Activated CD4-positive, CD25-positive, alpha-beta regulatory T cell treated with anti-CD3 and anti-CD28 coated beads, Interleukin-2, amount 50 U/mL, for 72 hours (primary cell): ENCODE results near the gene OXA1L.
"Not testable (repeated sequence)": the region's sequence is repeated elsewhere in the genome, so short reads cannot be mapped to it uniquely, and the experiment has no call there.

Source experiments
- DNase-seq: peaks from one replicate; pipeline ENCODE4 v3.0.0; 2021

The OXA1L gene

DNA sequence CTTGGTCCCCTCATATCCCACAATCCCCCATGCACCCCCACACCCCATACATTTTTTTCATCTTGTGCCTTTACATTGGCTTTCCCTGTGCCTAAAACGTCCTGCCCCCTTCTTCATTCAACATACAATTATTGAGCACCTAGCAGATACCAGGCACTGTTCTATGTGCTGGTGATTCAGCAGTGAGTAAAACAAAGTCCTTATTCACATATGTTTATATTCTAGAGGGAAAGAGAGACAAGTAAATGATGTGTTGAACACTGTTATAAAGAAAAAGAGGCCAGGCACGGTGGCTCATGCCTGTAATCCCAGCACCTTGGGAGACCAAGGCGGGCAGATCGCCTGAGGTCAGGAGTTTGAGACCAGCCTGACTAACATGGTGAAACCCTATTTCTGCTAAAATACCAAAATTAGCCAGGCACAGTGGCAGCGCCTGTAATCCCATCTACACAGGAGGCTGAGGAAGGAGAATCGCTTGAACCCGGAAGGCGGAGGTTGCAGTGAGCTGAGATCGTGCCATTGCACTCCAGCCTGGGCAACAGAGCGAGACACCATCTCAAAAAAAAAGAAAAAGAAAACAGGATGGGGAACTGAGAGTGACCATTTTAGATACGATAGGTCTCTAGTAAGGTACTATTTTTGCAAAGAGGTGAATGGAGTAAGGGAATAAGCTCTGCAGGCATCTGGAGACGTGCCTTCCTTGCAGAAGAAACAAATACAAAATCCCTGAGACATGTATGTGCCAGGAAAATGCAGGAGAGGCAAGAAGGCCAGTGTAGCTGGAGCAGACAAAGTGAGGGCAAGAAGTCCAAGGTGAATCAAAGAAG, 36.6 kb downstream of the OXA1L start:
- no peak for DNase-seq

DNA sequence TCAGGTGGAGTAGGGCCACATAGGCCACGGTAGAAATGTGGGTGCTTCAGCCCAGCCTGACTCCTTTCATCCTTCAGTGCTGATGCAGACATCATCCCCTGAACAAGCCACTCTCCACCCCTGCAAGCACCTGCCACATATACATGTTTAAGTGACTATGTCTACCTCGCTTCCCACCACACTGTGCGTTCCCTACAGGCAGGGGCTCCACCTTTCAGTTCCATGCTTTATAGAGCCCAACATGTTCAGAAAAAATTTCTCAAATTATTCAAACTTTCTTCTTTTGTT, 37.1 kb downstream of the OXA1L start:
- DNase-seq: no peak

DNA sequence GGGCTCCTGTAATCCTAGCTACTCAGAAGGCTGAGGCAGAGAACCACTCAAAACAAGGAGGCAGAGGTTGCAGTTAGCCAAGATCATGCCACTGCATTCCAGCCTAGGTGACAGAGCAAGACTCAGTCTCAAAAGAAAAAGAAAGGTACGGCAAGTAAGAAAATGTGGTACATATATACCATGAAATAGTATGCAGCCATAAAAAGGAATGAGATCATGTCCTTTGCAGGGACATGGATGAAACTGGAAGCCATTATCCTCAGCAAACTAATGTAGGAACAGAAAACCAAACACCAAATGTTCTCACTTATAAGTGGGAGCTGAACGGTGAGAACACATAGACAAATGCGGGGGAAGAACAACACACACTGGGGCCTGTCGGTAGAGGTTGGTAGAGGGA, 38.7 kb downstream of the OXA1L start:
- DNase-seq: not testable (repeated sequence)

DNA sequence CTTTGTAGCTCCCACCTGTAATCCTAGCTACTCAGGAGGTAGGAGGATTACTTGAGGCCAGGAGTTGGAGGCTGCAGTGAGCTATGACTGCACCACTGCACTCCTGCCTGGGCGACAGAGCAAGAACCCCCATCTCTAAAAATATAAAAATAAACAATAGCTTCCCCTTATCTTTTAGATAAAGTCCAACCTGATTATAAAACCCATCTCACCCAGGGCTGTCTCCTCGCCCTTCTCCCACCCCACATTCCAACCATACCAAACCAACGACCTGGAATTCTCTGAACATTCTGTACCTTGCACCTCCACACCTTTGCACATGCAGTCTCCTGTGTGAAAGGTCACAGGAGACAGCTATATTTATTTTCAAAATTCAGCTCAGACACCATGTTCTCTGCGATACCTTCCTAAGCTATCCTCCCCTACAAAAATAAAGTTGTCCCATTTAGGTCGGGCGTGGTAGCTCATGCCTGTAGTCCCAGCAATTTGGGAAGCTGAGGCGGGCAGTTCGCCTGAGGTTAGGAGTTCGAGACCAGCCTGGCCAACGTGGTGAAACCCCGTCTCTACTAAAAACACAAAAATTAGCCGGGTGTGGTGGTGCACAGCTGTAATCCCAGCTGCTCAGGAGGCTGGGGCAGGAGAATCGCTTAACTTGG, 41.1 kb downstream of the OXA1L start:
- no peak for DNase-seq

DNA sequence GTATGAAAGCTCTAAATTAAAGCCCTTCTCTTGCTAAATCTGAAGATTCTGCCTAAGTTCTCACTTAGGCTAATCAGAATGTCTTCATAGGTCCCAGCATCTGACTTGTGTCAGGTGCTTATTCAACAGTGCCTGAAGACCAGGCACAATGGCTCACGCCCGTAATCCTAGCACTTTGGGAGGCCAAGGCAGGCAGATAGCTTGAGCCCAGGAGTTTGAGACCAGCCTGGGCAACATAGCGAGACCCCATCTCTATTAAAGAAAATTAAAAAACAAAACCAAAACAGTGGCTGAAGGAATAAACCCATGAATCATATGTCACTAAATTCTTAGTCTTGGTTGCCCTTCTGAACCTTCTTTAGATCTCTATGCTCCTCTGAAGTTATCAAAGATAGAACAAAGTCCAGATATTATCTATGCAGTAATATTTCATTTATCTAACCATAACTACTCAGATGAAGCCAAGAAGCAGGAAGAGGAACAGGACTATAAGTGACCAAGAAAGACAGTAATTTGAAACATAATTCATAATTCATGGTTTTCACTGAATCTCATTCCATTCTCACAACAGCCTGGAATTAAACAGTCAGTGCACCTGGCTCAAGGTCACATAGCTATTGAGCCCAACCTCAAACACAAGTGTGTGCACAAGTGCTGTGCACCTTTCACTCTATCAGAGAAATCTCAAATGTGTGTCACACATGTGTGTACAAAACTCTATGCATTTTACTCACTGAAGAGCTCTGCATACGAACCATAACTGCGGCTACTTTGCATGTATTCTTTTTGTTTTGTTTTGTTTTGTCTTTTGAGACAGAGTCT, 42.1 kb downstream of the OXA1L start:
- no peak for DNase-seq

DNA sequence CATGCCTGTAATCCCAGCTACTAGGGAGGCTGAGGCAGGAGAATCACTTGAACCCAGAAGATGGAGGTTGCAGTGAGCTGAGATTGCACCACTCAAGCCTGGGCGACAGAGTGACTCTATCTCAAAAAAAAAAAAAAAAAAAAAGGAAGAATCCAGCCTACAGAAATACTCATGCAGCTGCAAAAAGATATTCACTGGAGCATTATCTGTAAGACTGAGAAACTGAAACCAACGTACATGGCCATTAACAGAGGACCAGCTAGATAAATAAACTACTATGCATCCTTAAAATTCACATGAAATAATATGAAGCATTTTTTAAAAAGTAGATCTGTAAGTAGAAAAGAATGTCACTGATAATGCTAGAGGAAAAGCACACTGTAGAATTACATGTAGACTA, 45.2 kb downstream of the OXA1L start:
- no peak for DNase-seq

DNA sequence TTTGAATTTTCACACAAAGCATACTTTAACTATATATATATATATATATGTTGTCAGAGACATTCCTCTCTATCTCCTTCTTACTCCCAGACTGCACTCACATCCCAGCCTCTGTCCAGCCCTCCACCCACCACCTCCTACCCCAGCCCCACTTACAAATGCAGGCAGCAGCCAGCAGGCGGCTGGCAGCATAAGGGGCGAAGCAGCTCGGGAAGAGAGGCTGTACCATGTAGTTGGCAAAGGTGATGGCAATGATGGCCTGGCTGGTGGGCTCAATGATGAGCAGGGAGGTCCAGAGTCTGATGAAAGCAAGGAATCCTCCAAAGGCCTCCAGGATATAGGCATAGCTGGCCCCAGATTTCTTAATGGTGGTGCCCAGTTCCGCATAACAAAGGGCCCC, 46.3 kb downstream of the OXA1L start:
- no peak for DNase-seq

DNA sequence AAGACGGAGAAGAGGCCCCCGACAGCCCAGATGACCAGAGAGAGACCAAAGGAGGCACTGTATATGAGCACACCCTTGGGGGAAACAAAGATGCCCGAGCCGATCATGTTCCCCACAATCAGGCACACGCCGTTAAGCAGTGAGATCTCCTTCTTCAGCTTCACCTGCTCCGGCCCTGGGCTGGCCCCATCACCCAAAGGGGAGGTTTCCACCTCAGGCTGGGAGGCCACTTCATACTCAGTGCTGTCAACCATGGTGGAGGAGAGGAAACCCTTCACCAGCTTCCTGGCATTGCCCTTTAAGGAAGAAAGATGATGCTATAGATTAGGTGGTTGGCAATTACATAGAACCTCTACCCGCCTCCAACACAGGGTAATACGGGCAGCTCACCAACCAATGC, 46.7 kb downstream of the OXA1L start:
- DNase-seq: no peak

DNA sequence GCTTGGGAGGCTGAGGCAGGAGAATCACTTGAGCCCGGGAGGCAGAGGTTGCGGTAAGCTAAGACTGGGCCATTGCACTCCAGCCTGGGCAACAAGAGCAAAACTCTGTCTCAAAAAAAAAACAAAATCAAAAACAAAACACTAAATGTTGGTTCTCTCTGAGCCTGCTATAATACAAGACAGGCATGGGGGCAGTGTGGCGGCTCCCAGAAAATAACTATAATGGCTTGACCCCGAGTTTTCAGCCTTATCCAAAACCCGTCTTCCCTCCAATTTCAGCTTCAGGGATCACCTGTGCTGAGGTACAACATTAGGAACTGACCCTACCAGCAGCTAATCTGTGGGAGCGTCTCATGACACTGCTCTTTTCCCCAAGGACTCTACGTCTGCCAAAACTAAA, 47.9 kb downstream of the OXA1L start:
- DNase-seq: no peak

DNA sequence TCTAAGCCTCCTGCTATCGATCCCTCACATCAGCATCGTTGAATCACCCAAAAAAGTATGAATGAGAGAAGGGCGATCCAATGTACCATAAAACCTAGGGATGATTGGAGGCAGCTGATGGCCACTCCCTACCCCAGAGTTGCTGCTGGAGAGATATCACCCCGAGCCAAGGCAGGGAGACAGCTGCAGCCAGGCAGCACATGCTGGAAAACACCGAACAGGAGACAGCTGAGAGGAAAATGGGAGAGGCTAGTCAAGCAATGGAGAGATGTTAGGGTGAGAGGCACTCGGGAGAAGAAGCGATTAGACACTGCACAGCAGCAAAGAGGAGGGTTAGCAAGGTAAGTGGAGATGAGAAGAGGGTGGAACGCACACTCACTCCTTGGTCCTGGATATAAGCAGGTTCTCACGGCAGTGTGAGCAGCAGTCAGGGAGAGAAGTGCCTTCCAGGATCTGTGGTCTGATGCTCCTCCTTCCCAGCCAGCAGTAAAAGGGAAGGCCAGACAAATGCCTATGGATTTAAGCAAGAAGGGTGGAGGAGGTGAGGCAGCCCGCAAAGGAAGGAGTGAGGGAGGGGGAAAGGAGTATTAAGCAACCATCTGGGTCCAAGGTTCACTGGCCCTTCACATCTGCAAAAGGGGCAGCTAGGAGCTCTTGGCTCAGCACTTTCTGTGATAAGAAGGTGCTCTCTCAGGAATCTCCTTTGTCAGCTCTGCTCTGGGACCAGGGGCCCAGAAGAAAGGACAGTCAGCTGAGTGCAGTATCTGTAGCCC, 48.6 kb downstream of the OXA1L start, which contains the start of gene SLC7A7:
SLC7A7 (minus strand) TSS at position 495 of the 773 bp plus-strand sequence. CDS start 2,037 bp downstream, outside the sequence.
- DNase-seq: no peak

DNA sequence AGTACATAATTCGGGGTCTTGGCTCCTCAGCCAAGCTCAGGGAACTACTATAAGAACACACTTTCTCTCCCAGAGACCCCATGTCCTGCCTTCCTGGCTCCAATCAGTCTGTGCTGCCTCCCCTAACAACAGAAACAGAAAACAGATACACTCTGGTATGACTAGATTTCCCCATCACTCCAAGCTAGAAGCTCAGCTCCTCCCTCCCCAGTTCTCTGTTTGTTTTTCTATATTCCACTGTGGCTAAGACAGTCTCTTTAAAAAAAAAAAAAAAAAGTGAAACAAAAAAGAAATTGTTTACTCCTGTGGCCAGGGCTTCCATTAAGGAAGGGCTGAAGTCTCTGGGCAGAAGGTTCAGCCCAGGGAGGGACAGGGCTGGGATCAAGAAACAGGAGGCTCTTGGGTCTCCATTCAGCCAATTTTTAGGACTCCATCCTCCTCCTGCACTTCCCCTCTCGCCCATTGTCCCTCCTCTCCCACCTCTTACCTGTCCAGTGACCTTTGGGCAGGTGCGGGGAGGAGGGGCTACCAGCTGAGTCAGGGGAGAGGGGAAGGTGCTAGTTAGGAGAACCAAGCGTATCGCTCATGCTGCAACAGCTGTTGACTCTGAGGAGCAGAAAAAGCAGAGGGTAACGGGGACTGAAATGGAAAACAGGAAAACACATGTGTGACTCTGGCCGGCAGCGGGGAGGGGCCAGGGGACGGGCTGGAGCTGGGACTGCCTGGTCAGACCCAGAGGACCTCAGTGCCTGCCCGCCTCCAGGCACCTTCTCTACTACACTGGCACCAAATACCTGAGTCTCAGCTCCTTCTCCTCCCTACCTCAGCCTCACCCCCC, 52.9 kb downstream of the OXA1L start:
- DNase-seq: no peak

DNA sequence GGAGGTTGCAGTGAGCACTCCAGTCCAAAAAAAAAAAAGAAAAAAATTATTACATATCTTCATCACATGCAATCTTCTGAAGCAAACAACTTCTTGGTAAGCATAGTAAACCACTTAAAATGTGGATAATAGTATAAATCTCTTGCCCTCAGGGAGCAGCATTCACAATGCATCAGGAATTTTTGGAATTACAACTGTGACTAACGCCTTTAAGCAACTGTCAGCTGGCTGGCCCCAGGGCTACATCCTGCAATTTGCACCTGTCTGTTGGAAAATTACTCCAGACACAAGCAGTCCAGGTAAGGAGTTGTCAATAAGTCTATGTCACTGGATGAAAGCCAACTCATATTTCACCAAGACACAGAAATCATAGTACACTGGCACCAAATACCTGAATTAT, 54.2 kb downstream of the OXA1L start:
- DNase-seq: no peak

DNA sequence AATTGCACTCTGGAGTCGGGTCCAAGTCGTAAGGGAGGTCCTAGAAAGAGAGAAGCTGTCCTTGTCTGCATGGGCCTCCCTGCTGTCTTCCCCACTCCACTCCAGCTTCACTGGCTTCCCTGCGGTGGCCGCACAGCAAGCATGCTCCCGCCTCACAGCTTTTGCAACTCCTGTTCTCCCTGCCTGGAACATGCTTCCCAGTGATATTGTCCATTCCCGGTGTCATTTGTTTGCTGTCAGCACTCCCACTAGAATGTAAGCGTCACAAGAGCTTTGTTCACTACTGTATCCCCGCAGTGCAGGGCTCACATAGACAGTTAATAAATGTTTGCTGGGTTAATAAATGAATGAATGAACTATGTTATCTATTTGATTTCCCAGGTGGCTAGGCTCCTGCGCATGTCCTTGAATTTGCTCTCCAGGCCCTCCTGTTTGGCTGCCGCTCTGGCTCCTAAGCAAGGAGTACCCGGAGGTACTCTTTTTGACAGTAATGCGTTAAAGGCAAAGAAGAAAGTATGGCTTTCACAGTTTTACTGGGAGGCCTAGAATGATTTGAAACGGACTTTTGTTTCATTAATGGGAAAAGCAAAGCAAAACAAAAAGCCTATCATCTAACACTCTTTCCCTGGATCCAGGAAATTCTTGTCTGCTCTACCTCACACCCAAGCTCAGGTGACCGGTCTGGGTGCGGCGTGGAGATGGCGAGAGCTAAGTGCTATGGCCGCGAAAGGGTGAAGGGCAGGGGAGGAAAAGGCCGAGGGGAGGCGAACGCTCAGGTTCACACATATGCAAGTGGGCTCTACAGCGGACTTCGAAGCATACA, 54.9 kb downstream of the OXA1L start:
- no peak for DNase-seq

DNA sequence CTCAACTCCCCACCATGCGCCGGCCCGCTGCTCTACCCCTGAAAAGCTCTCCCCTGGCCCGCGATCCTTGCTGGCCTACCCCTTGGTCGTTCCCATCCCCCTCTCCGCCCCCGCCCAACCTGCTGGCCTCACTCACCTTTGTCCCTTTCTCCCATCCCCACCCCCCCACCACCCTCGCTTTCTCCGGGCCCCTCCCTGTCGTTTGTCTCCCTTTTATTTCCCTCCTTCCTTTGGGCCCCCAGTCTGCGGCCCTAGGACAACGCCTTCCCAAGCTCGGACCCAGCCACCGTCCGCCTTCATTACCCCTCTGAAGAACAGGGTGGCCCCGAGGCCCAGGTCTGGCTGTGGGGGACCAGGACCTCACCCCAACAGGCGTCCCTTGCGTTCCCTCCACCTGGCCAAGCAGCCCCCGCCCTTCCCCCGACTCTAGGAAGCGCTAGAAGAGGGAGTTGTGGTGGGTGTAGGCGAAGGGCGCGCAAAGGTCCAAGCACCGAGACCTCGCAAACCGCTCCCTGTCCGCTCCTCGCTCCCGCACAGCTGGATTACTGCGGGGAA, 55.6 kb downstream of the OXA1L start:
- no peak for DNase-seq
